B cell (primary cell): ENCODE measurements around the gene TRAPPC11. TPM values are rescaled to one million over a fixed set of nuclear protein-coding genes. Genes with fewer than 3 reads are reported as not detected.

Experiments used
- ATAC-seq: fragments of 200-7000 bp; cut with Tn5 transposase; one replicate; pipeline ENCODE4 v1.10.0; 2021; ENCODE audit warnings: low read depth, mild to moderate bottlenecking, moderate number of reproducible peaks, moderate library complexity
- CTCF ChIA-PET: fragments of 350-600 bp; sonication (Branson Sonifier 250); formaldehyde crosslinking; loops from one replicate; lab custom pipeline; 2021; ENCODE audit warnings: antibody characterized with exemption, inconsistent platforms; lab: Charles Lee
- POLR2A ChIA-PET: fragments of 350-600 bp; sonication (Branson Sonifier 250); formaldehyde crosslinking; loops from one replicate; lab custom pipeline; 2021; ENCODE audit warnings: antibody characterized with exemption; lab: Charles Lee
- DNase-seq: peaks from one replicate; pipeline ENCODE4 v3.0.0; 2013
- H2AFZ ChIP-seq: 2 replicates; pipeline ENCODE4 v1.6.1; 2012; ENCODE audit warnings: mild to moderate bottlenecking, low read depth, low read length; ENCODE audit not compliant: insufficient read depth, poor library complexity, severe bottlenecking
- H3K27ac ChIP-seq, 2 donors: 1 replicate in 1 of 2; 2 replicates in 1 of 2; pipeline ENCODE4 v1.5.1; 2012 to 2013; ENCODE audit warnings: low read length in 2 of 2, mild to moderate bottlenecking in 2 of 2, moderate library complexity in 1 of 2
- H3K27me3 ChIP-seq, 4 experiments: fragments of 200-600 bp in 1 of 4; sonication (generic) in 1 of 4; replicated peaks in 1 of 4; 1 replicate in 2 of 4; 2 replicates in 2 of 4; pipeline versions ENCODE4 v1.6.1 to v1.7.0; 2013 to 2016; ENCODE audit warnings: low read length in 3 of 4, mild to moderate bottlenecking in 2 of 4, mixed read lengths in 1 of 4, moderate library complexity in 1 of 4; ENCODE audit not compliant: insufficient read depth in 4 of 4, control insufficient read depth in 3 of 4; ENCODE audit errors: control extremely low read depth in 1 of 4
- H3K36me3 ChIP-seq, 2 experiments: replicated peaks in 1 of 2; 1 replicate in 1 of 2; 2 replicates in 1 of 2; pipeline versions ENCODE4 v1.6.1 to v1.7.1; 2013; ENCODE audit warnings: low read length in 1 of 2; ENCODE audit not compliant: insufficient read depth in 2 of 2, control insufficient read depth in 1 of 2; ENCODE audit errors: control extremely low read depth in 1 of 2, extremely low read depth in 1 of 2
- H3K4me1 ChIP-seq, 2 donors: fragments of 200-600 bp in 1 of 2; sonication (generic) in 1 of 2; 1 replicate in 1 of 2; 2 replicates in 1 of 2; pipeline versions ENCODE4 v1.5.1 to v1.6.1; 2013 to 2017; ENCODE audit warnings: low read length in 2 of 2; ENCODE audit not compliant: control insufficient read depth in 2 of 2, insufficient read depth in 2 of 2
- H3K4me2 ChIP-seq: replicated peaks from 2 replicates; pipeline ENCODE3; 2012; ENCODE audit warnings: mild to moderate bottlenecking, low read depth, low read length; ENCODE audit not compliant: poor library complexity, severe bottlenecking
- H3K4me3 ChIP-seq, 5 experiments: fragments of 200-600 bp in 1 of 5; sonication (generic) in 1 of 5; 1 replicate in 3 of 5; 2 replicates in 2 of 5; pipeline versions ENCODE4 v1.5.1 to v1.7.0; 2011 to 2016; ENCODE audit warnings: low read length in 4 of 5, mild to moderate bottlenecking in 4 of 5, low read depth in 2 of 5, control low read depth in 1 of 5, moderate library complexity in 1 of 5; ENCODE audit not compliant: insufficient read depth in 1 of 5; ENCODE audit errors: control extremely low read depth in 1 of 5, extremely low read depth in 1 of 5
- H3K79me2 ChIP-seq: fragments of 200-600 bp; sonication (generic); one replicate; pipeline ENCODE4 v1.6.0; 2016; ENCODE audit warnings: low read length; ENCODE audit not compliant: control insufficient read depth, insufficient read depth
- H3K9ac ChIP-seq: fragments of 200-600 bp; sonication (generic); 2 replicates; pipeline ENCODE4 v1.6.1; 2017; ENCODE audit warnings: mild to moderate bottlenecking, low read length, moderate library complexity
- H3K9me3 ChIP-seq, 3 donors: one replicate each; pipeline versions ENCODE4 v1.6.1 to v1.7.1; 2013; ENCODE audit warnings: low read length in 2 of 3; ENCODE audit not compliant: control insufficient read depth in 2 of 3, insufficient read depth in 1 of 3; ENCODE audit errors: control extremely low read depth in 1 of 3
- H4K20me1 ChIP-seq: 2 replicates; pipeline ENCODE4 v1.6.0; 2012; ENCODE audit warnings: mild to moderate bottlenecking, low read length; ENCODE audit not compliant: insufficient read depth, control insufficient read depth, poor library complexity, severe bottlenecking
- H3K27ac Mint-ChIP-seq: one replicate; pipeline ENCODE4 v1.8.0; 2021; ENCODE audit warnings: mixed read lengths
- H3K27me3 Mint-ChIP-seq: one replicate; pipeline ENCODE4 v1.8.0; 2021; ENCODE audit warnings: mixed read lengths
- H3K4me1 Mint-ChIP-seq: one replicate; pipeline ENCODE4 v1.8.0; 2021; ENCODE audit warnings: mixed read lengths
- H3K4me3 Mint-ChIP-seq: one replicate; pipeline ENCODE4 v1.8.0; 2021; ENCODE audit warnings: mixed read lengths
- H3K9me3 Mint-ChIP-seq: one replicate; pipeline ENCODE4 v1.8.0; 2022; ENCODE audit warnings: mixed read lengths; ENCODE audit not compliant: insufficient read depth
- CTCF ChIP-seq: fragments of 200-600 bp; IDR thresholded peaks from one replicate; pipeline ENCODE4 v1.8.0; 2022; ENCODE audit warnings: antibody characterized with exemption, mild to moderate bottlenecking
- EZH2 ChIP-seq: IDR thresholded peaks from 2 replicates; pipeline ENCODE4 v1.6.1; 2012; ENCODE audit warnings: borderline replicate concordance, low read depth, mild to moderate bottlenecking, moderate library complexity, low read length; ENCODE audit not compliant: insufficient read depth, poor library complexity, severe bottlenecking
- WGBS: methylation state at CpG from one replicate; pipeline ENCODE4 v1.1.5; 2013; ENCODE audit warnings: missing lambda C conversion rate; ENCODE audit not compliant: insufficient coverage; 5-methylcytosine and 5-hydroxymethylcytosine counted together
- intact Hi-C: fragments of 100-400 bp; cut with micrococcal nuclease; formaldehyde crosslinking; loops from one replicate; pipeline ENCODE4 v1.10.0; 2022
- polyA plus RNA-seq: library from polyadenylated mRNA; depleted of rRNA; stranded (reverse); fragments of >200 nt; gene quantifications from 2 replicates; pipeline ENCODE4 v1.2.3, GENCODE V29; 2012
- total RNA-seq, 2 donors: library from RNA; stranded (reverse); fragments of 120-200 nt in 1 of 2; gene quantifications; 1 replicate in 1 of 2; 2 replicates in 1 of 2; pipeline versions ENCODE4 v1.2.3 to v1.2.4, GENCODE V29; 2013 to 2022

Gene TRAPPC11
- total and polyA plus RNA-seq, 2 donors (not counting 1 experiment from before 2014, with no cell fraction given), result 23.5 to 53.8 TPM

- WGBS, result 100% methylated on average over 1 of the region's 3 CpGs
- Mint-ChIP-seq H3K9me3 (no peaks in the 10 kb centered on the region), H3K4me1 (no peaks in the 10 kb centered on the region), H3K27ac (no peak overlapping the region), H3K4me3 (no peak overlapping the region), H3K27me3 (no peaks in the 10 kb centered on the region)
- Histone ChIP-seq H3K27ac (no peak overlapping the region), H3K4me2 (no peak overlapping the region), H3K36me3 (peaks cover 15 to 43% of the 10 kb centered on the region in 2 experiments), H3K79me2 (no peaks in the 10 kb centered on the region), H3K4me1 (no peaks in the 10 kb centered on the region), H3K9ac (no peak overlapping the region), H4K20me1 (no peaks in the 10 kb centered on the region), H3K27me3 (no peaks in the 10 kb centered on the region), H3K4me3 (no peak overlapping the region), H2AFZ (no peak overlapping the region), H3K9me3 (no peaks in the 10 kb centered on the region)
- ChIA-PET POLR2A (no interaction called here), CTCF (no interaction called here)
- ATAC-seq (no peak), DNase-seq (no peak)
- intact Hi-C loops, result no loop called here
- no peak for TF ChIP-seq CTCF
- no peak for TF ChIP-seq EZH2
Measured at GRCh38 chr4:183674153-183674552, 15.1 kb downstream of the TRAPPC11 start.

DNA sequence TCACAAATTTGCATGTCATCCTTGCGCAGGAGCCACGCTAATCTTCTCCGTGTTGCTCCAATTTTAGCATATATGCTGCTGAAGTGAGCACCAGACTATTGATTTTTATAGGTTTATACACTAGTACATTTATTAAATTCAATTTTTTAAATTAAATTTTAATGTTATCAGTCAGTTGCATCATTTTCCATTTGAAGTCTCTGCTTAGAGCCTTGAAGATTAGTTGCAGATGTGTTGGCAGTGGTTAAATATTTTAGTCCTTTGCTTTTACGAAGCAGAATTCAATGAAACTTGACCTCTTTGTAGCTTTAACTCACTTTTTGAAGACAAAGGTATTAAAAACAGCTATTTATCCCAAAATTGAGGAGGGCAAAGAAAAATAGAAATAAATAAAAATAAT is 16.5 kb downstream of the TRAPPC11 start:
- ChIA-PET POLR2A (no interaction called here), CTCF (interaction anchor here (0.7 kb wide), 2 partner anchors 10 to 416 kb away, joined by 3 read pairs; no protein-coding TSS in a partner anchor)
- Histone ChIP-seq H3K36me3 (peaks cover 16 to 40% of the 10 kb centered on the region in 2 experiments), H2AFZ (no peak overlapping the region), H3K9me3 (no peaks in the 10 kb centered on the region), H3K4me2 (no peak overlapping the region), H3K4me1 (no peaks in the 10 kb centered on the region), H3K79me2 (no peaks in the 10 kb centered on the region), H3K27ac (no peak overlapping the region), H3K9ac (no peak overlapping the region), H3K4me3 (no peak overlapping the region), H4K20me1 (no peaks in the 10 kb centered on the region), H3K27me3 (no peaks in the 10 kb centered on the region)
- no peaks in the 10 kb centered on the region for H3K4me1 Mint-ChIP-seq
- no peaks in the 10 kb centered on the region for H3K27me3 Mint-ChIP-seq
- WGBS, result no CpG with 5 or more reads among the region's 4 CpGs
- ATAC-seq (no peak), DNase-seq (no peak)
- H3K4me3 Mint-ChIP-seq, result no peak overlapping the region
- H3K27ac Mint-ChIP-seq, result no peak overlapping the region
- no peak for TF ChIP-seq EZH2
- no peak for TF ChIP-seq CTCF
- H3K9me3 Mint-ChIP-seq, result no peaks in the 10 kb centered on the region
- intact Hi-C loops, result no loop called here
